ENCODE data around the gene RRP36. TPM values are rescaled to one million over a fixed set of nuclear protein-coding genes. Genes with fewer than 3 reads are reported as not detected.
A peak's percentile ranks its signal among the peaks of the same experiment; 100 is the strongest.

The RRP36 gene
- total RNA-seq, 4 donors from 2014 or later: 41.5 to 68.5 (median 56.7) TPM

- no peaks in the 10 kb centered on the region for H3K27me3 ChIP-seq
- no peak overlapping the region for H3K4me3 ChIP-seq (replicated peaks in 1 of 3)
- no peak overlapping the region for H3K27ac ChIP-seq
- TF ChIP-seq CTCF (IDR thresholded peaks at IDR 0.05) (no peak), POLR2A (IDR thresholded peaks at IDR 0.05) (no peak)
- H3K9me3 ChIP-seq: no peaks in the 10 kb centered on the region
- H3K4me1 ChIP-seq: no peaks in the 10 kb centered on the region
- intact Hi-C loops (cut with DNase I): no loop called here
- 93 to 95% methylated on average over 7 to 9 of the region's 9 CpGs for WGBS, 2 donors
- H3K36me3 ChIP-seq: peaks cover 32 to 42% of the 10 kb centered on the region in 2 donors
- no peak for DNase-seq
Measured at GRCh38 chr6:43007126-43007525, 14.3 kb upstream of the RRP36 start.

DNA sequence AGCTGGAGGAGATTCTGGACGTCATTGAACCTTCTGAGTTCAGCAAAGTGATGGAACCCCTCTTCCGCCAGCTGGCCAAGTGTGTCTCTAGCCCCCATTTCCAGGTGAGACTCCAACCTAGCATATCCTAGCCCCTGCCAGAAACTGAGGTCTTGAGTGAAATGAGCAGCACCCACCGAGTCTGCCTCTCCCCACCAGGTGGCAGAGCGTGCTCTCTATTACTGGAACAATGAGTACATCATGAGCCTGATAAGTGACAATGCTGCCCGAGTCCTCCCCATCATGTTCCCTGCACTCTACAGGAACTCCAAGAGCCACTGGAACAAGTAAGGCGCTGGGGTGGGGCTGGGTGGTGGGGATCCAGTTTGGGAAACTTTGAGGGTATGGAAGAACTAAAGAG is 12.3 kb upstream of the RRP36 start:
- Histone ChIP-seq H3K9me3 (no peaks in the 10 kb centered on the region), H3K4me1 (peaks cover 6 to 12% of the 10 kb centered on the region in 2 donors), H3K4me3 (replicated peaks in 1 of 3) (no peak overlapping the region), H3K27ac (no peak overlapping the region), H3K27me3 (no peaks in the 10 kb centered on the region), H3K36me3 (peaks cover 32 to 42% of the 10 kb centered on the region in 2 donors)
- WGBS, 2 donors: 75 to 81% methylated on average over 6 of the region's 6 CpGs
- TF ChIP-seq POLR2A (IDR thresholded peaks at IDR 0.05) (no peak), CTCF (IDR thresholded peaks at IDR 0.05) (peak in 2 of 6 experiments; percentile 13 to 15)
- DNase-seq: peak; percentile 18 to 22
- intact Hi-C loops (cut with DNase I): no loop called here

- TF ChIP-seq CTCF (IDR thresholded peaks at IDR 0.05): no peak
- TF ChIP-seq POLR2A (IDR thresholded peaks at IDR 0.05): no peak
- WGBS, 2 donors: 83 to 93% methylated on average over 6 of the region's 6 CpGs
- peaks cover 32 to 42% of the 10 kb centered on the region in 2 donors for H3K36me3 ChIP-seq
Measured at GRCh38 chr6:43011207-43011606, 10.2 kb upstream of the RRP36 start.

GRCh38 chr6:43012364-43012763 is 9.1 kb upstream of the RRP36 start:
- H3K4me1 ChIP-seq: peaks cover 28 to 39% of the 10 kb centered on the region in 2 donors
- peaks cover 26 to 33% of the 10 kb centered on the region in 2 donors for H3K36me3 ChIP-seq
- no peak overlapping the region for H3K4me3 ChIP-seq (replicated peaks in 1 of 3)
- TF ChIP-seq CTCF (IDR thresholded peaks at IDR 0.05) (no peak), POLR2A (IDR thresholded peaks at IDR 0.05) (no peak)
- H3K9me3 ChIP-seq: no peaks in the 10 kb centered on the region
- 88 to 91% methylated on average over 6 of the region's 6 CpGs for WGBS, 2 donors
- no peak overlapping the region for H3K27ac ChIP-seq
- DNase-seq: no peak
- intact Hi-C loops (cut with DNase I): loop anchor here (10.0 kb wide), 1 partner anchor 108 kb away; no protein-coding TSS in a partner anchor
- H3K27me3 ChIP-seq: no peaks in the 10 kb centered on the region

More at GRCh38 chr6:43011207-43011606, 10.2 kb upstream of the RRP36 start:
- DNase-seq: no peak
- H3K9me3 ChIP-seq: no peaks in the 10 kb centered on the region
- H3K4me3 ChIP-seq (replicated peaks in 1 of 3): no peak overlapping the region
- peaks cover 21 to 28% of the 10 kb centered on the region in 2 donors for H3K4me1 ChIP-seq
- intact Hi-C loops (cut with DNase I): loop anchor here (10.0 kb wide), 1 partner anchor 106 kb away; no protein-coding TSS in a partner anchor
- no peak overlapping the region for H3K27ac ChIP-seq
- no peaks in the 10 kb centered on the region for H3K27me3 ChIP-seq

DNA sequence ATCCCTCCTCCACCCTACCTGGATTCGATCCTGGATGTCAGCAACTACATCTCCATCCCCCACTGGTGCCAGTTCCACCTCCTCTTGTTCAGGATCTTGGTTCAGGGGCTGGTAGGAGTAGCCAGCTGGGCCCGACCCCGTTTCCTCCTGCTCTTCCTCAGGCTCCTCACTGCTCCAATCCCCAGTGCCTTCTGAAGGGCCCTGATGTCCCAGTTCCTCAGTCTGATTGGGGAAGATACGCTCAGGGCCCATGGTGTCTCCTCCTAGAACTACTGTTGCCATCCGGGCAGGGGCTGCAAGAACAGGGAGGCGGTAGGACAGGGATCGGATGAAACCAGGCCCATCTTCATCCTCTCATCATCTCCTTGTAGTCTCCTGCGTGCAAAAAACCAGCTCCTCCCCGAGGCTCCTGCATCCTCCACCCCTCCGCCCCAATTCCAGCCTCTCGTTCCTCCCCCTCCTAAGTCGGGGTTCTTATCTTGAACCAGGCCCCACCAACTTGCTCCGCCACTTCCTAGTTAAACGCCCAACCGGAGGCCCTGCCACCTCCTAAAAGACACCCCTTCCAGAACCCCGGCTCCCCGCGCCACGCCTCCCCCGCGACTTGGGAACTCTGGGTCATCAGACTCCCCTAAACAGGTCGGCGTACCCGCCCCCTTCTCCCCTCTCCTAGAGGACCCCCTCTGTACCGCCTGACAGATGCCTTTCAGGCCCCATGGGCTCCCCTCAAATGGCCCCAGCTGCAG is 8.2 kb upstream of the RRP36 start:
- peak overlapping the region in 2 of 3 donors; percentile 67 to 69 for H3K27ac ChIP-seq
- peak overlapping the region; percentile 41 to 73 (median 46) for H3K4me3 ChIP-seq (replicated peaks in 1 of 3)
- H3K36me3 ChIP-seq: peaks cover 22 to 27% of the 10 kb centered on the region in 2 donors
- intact Hi-C loops (cut with DNase I): loop anchor here (10.0 kb wide), 1 partner anchor 108 kb away; no protein-coding TSS in a partner anchor
- H3K9me3 ChIP-seq: no peaks in the 10 kb centered on the region
- H3K4me1 ChIP-seq: peaks cover 28 to 39% of the 10 kb centered on the region in 2 donors
- no peak for TF ChIP-seq POLR2A (IDR thresholded peaks at IDR 0.05)
- no peak for TF ChIP-seq CTCF (IDR thresholded peaks at IDR 0.05)
- no peaks in the 10 kb centered on the region for H3K27me3 ChIP-seq
- no peak for DNase-seq
- WGBS, 2 donors: 2 to 4% methylated on average over 24 to 25 of the region's 25 CpGs

Data from thyroid gland (tissue), 4 donors.